ENCODE results near the gene ZNF354C.

DNA sequence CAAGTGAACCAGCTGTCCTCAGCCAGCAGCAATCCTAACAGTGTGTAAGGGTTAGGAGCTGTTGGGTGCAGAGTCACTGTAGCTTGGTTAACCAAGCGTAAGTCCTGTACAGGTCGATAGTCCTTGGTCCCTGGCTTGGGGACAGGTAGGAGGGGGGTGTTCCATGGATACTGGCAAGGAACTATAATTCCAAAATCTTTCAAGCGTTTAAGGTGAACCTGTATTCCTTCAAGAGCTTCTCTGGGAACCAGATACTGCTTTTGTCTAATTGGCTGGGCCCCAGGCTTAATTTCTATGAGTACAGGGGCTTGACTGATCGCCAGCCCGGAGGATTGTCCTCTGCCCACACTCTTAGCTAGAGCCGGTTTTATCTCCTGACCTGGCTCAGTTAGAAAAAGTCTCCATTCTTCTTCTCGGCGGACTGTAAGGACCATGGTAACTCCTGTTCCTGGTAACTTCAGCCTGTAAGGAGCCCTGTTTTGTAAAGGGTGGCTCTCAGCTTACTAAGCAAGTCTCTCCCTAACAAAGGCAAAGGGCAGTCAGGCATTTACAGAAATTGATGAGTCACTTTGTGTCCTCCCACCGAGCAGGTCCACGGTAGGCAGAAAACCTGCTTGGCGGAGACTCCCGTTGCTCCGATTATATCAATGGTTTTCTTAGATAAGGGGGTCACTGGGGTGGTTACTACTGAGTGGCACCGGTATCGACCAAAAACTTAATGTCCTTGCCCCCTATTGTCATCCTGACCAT, 6.0 kb upstream of the ZNF354C start:
- TF ChIP-seq, protein P1, sequence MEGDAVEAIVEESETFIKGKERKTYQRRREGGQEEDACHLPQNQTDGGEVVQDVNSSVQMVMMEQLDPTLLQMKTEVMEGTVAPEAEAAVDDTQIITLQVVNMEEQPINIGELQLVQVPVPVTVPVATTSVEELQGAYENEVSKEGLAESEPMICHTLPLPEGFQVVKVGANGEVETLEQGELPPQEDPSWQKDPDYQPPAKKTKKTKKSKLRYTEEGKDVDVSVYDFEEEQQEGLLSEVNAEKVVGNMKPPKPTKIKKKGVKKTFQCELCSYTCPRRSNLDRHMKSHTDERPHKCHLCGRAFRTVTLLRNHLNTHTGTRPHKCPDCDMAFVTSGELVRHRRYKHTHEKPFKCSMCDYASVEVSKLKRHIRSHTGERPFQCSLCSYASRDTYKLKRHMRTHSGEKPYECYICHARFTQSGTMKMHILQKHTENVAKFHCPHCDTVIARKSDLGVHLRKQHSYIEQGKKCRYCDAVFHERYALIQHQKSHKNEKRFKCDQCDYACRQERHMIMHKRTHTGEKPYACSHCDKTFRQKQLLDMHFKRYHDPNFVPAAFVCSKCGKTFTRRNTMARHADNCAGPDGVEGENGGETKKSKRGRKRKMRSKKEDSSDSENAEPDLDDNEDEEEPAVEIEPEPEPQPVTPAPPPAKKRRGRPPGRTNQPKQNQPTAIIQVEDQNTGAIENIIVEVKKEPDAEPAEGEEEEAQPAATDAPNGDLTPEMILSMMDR (IDR thresholded peaks at IDR 0.05; ENCODE audit: insufficient read depth, low read length): no peak
- TF ChIP-seq, protein P2, sequence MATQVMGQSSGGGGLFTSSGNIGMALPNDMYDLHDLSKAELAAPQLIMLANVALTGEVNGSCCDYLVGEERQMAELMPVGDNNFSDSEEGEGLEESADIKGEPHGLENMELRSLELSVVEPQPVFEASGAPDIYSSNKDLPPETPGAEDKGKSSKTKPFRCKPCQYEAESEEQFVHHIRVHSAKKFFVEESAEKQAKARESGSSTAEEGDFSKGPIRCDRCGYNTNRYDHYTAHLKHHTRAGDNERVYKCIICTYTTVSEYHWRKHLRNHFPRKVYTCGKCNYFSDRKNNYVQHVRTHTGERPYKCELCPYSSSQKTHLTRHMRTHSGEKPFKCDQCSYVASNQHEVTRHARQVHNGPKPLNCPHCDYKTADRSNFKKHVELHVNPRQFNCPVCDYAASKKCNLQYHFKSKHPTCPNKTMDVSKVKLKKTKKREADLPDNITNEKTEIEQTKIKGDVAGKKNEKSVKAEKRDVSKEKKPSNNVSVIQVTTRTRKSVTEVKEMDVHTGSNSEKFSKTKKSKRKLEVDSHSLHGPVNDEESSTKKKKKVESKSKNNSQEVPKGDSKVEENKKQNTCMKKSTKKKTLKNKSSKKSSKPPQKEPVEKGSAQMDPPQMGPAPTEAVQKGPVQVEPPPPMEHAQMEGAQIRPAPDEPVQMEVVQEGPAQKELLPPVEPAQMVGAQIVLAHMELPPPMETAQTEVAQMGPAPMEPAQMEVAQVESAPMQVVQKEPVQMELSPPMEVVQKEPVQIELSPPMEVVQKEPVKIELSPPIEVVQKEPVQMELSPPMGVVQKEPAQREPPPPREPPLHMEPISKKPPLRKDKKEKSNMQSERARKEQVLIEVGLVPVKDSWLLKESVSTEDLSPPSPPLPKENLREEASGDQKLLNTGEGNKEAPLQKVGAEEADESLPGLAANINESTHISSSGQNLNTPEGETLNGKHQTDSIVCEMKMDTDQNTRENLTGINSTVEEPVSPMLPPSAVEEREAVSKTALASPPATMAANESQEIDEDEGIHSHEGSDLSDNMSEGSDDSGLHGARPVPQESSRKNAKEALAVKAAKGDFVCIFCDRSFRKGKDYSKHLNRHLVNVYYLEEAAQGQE (IDR thresholded peaks at IDR 0.05; ENCODE audit: insufficient replicate concordance, low read depth): no peak
- TF ChIP-seq POLR2AphosphoS5 (IDR thresholded peaks at IDR 0.05; ENCODE audit: low read depth): no peak
